ENCODE results near the gene AHNAK2.
"Not testable (repeated sequence)": the region's sequence is repeated elsewhere in the genome, so short reads cannot be mapped to it uniquely, and the experiment has no call there.

The AHNAK2 gene

DNA sequence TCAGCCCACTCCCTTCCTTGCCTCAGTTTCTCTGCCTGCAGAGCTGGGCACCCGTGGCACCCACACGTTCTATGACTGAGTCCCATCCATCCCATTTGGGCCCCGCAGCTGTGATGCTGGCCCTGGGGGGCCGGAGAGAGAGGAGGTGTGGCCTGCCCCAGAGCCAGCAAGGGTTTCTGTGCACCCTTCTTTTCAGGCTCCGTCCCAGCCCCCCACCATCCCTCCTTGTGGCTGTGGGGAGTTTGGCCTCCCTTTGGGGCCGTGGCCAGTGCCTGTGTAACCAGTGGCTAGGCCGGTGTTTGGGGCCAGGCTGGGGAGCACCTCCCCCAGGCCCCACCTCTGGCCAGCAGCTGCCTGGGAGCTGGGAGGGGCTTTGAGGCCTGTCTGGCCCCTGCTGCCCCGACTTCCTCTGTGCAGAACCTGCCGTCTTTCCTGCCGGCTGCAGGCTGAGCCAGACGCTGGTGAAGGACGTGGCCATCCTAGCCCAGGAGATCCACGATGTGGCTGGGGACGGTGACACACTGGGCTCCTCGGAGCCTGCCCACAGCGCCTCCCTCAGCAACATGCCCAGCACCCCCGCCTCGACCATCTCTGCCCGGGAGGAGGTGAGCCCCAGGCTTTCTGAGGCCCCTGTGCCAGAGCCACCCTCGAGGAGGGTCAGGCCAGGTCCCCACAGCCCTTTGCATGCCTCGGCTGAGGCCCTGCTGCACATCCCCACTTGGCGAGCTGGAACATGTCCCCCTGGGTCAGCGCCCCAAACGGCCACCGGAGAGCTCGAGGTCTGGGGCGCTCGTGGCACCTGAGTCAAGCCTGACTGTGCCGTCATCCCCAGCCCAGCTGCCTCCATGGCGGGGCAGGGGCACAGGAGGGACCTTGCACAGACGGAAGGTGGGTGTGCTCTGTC, 85.4 kb downstream of the AHNAK2 start:
- no peak for TF ChIP-seq CTCF (IDR thresholded peaks at IDR 0.05; ENCODE audit: low read depth, low read length)
- H3K4me3 ChIP-seq (ENCODE audit: low read depth, low read length), result no peak overlapping the region

- H3K4me3 ChIP-seq (ENCODE audit: low read depth, low read length), result no peak overlapping the region
- no peak for TF ChIP-seq CTCF (IDR thresholded peaks at IDR 0.05; ENCODE audit: low read depth, low read length)
These were observed 86.3 kb downstream of the AHNAK2 start for GRCh38 chr14:104891664-104892530.

DNA sequence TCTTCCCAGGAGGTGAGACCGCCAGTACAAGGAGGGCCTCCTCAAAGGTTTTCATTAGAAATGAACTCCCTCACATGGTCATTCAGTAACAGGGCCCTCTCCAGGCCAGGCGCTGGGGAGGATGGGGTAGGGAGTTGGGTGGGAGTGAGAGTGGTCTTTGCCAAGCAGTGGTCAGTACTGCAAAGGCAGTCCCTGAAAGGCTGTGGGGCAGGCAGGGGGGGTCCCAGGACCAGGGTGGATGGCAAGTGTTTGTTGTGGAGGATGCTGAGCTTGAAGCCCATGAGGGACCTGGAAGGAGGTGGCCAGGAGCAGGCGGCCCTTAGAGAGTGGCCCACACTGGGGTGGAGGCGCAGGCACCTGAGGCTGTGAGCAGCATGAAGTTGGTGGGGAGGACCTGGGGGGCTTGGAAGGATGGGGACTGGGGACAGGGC, 87.0 kb downstream of the AHNAK2 start:
- TF ChIP-seq CTCF (IDR thresholded peaks at IDR 0.05; ENCODE audit: low read depth, low read length), result no peak
- no peak overlapping the region for H3K4me3 ChIP-seq (ENCODE audit: low read depth, low read length)

DNA sequence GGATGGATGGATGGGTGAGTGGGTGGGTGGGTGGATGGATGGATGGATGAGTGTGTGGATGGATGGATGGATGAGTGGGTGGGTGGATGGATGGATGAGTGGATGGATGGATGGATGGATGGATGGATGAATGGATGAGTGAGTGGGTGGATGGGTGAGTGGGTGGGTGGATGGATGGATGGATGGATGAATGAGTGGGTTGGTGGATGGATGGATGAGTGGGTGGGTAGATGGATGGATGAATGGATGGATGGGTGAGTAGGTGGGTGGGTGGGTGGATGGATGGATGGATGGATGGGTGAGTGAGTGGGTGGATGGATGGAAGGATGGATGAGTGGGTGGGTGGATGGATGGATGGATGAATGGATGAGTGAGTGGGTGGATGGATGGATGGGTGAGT, 87.9 kb downstream of the AHNAK2 start:
- not testable (repeated sequence) for H3K4me3 ChIP-seq (ENCODE audit: low read depth, low read length)

DNA sequence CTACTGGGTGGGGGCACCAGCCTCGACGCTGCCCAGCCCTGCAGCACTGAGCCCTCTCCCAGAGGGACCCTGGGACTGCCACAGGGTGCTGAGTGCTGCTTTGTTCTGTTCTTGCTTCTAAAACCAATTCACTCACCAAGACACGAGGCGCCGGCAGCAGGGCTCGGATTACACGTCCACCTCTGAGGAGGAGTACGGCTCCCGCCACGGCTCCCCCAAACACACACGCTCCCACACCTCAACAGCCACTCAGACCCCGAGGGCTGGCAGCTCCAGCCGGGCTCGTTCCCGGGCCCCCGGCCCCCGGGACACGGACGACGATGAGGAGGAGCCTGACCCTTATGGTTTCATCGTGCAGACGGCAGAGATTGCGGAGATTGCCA, 88.8 kb downstream of the AHNAK2 start:
- no peak overlapping the region for H3K4me3 ChIP-seq (ENCODE audit: low read depth, low read length)
- no peak for TF ChIP-seq CTCF (IDR thresholded peaks at IDR 0.05; ENCODE audit: low read depth, low read length)

DNA sequence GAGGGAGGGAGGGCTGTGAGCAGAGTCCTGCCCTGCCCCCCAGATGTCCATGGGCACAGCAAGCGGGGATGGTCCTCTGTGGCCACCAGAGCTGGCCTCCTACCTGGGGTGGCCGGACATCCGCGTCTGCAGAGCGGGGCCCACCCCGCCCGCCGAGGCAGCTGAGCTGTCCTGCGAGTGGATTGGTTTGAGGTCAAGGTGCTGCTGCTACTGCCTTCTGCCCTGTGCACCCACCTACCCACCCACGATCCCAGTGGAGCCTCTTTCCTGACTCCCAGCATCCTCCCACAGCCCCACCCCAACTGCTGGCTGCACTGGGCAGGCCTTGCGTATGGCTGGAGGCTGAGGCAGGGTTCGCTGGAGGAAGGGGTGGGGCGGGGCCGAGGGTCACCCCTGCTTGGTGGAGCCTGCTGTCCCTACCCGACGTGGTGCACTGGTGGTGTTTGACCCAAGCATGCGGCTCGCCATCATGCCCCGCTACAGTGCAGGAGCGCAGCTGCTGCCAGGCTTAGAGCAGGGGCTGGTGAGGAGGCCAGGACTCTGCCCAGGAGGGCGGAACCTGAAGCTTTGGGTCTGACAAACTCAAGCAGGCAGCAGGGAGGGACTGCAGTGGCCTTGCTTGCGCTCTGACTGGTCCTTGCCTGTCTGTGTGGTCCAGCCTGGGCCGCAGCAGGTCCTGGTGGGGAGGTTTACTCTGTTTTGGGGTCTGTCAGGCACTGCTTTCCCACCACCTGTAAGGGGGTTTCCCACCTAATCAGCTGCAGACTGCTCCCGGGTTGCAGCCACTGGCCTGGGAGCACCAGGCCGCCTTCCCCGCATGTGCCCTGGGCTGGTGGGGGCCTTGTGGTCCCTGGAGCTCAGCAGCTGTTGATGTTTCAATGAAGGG, 89.4 kb downstream of the AHNAK2 start:
- TF ChIP-seq CTCF (IDR thresholded peaks at IDR 0.05; ENCODE audit: low read depth, low read length), result no peak
- H3K4me3 ChIP-seq (ENCODE audit: low read depth, low read length), result no peak overlapping the region
